HCT116 (cell line): ENCODE measurements around the gene PPP1R37. TPM values are rescaled to one million over a fixed set of nuclear protein-coding genes. Genes with fewer than 3 reads are reported as not detected.

Experiments used
- ATAC-seq: fragments of 200-7000 bp; cut with Tn5 transposase; 2 replicates; pipeline ENCODE4 v1.9.1; 2020; ENCODE audit warnings: mild to moderate bottlenecking, moderate library complexity
- BruUV-seq: library from RNA; stranded (reverse); fragments of 400-500 nt; replicated peaks from 2 replicates; lab custom pipeline; 2021; lab: Mats Ljungman, UMichigan
- CTCF ChIA-PET: fragments of 300-600 bp; sonication (Branson Sonifier 250); formaldehyde crosslinking; loops from one replicate; lab custom pipeline; 2021; ENCODE audit warnings: antibody characterized with exemption; lab: Charles Lee
- POLR2A ChIA-PET: fragments of 300-600, 350-600 bp; sonication (Branson Sonifier 250); formaldehyde crosslinking; loops from one replicate; lab custom pipeline; 2021; ENCODE audit warnings: antibody characterized with exemption; lab: Charles Lee
- RAD21 ChIA-PET, 2 experiments: fragments of 300-600 bp; sonication (Branson Sonifier 250); formaldehyde crosslinking; loops; one replicate each; lab custom pipeline; 2023; ENCODE audit warnings: low total read pairs in 2 of 2; ENCODE audit not compliant: uncharacterized antibody in 2 of 2, unreplicated experiment in 2 of 2, low non-redundant PET in 1 of 2; lab: Charles Lee
- DNase-seq: peaks from one replicate; pipeline ENCODE4 v3.0.0-alpha.2; 2010; ENCODE audit warnings: low read depth, low spot score
- H2AFZ ChIP-seq: fragments of 200-600 bp; shearing (Covaris generic), sonication (generic); 2 replicates; pipeline ENCODE4 v1.6.1; 2017; ENCODE audit warnings: low read depth, mixed run types, mixed read lengths, antibody characterized with exemption, low read length; ENCODE audit not compliant: poor library complexity, severe bottlenecking
- H3K27ac ChIP-seq: 2 replicates; pipeline ENCODE4 v1.5.1; 2012; ENCODE audit warnings: low read depth, low read length
- H3K27me3 ChIP-seq: fragments of 200-600 bp; sonication (generic); 2 replicates; pipeline ENCODE4 v1.6.1; 2016; ENCODE audit warnings: mixed run types, low read length, mixed read lengths; ENCODE audit not compliant: insufficient read depth
- H3K36me3 ChIP-seq, 2 experiments: fragments of 200-500 bp in 1 of 2; fragments of 200-600 bp in 1 of 2; sonication (Bioruptor generic) in 1 of 2; sonication (generic) in 1 of 2; 2 replicates each; pipeline versions ENCODE4 v1.5.1 to v1.6.1; 2014 to 2016; ENCODE audit warnings: low read length in 2 of 2, inconsistent platforms in 1 of 2, mixed read lengths in 1 of 2, mixed run types in 1 of 2; ENCODE audit not compliant: insufficient read depth in 2 of 2, control insufficient read depth in 1 of 2
- H3K4me1 ChIP-seq, 2 experiments: fragments of 200-600 bp in 1 of 2; sonication (generic) in 1 of 2; 2 replicates each; pipeline versions ENCODE4 v1.5.1 to v1.6.1; 2012 to 2017; ENCODE audit warnings: low read length in 2 of 2, inconsistent platforms in 1 of 2, mild to moderate bottlenecking in 1 of 2, mixed read lengths in 1 of 2, mixed run types in 1 of 2, moderate library complexity in 1 of 2; ENCODE audit not compliant: insufficient read depth in 2 of 2, control insufficient read depth in 1 of 2
- H3K4me2 ChIP-seq: fragments of 200-600 bp; sonication (generic); 2 replicates; pipeline ENCODE4 v1.6.1; 2017; ENCODE audit warnings: mixed run types, low read length, mixed read lengths
- H3K4me3 ChIP-seq, 2 experiments: fragments of 200-600 bp in 1 of 2; sonication (generic) in 1 of 2; replicated peaks in 1 of 2; 2 replicates each; pipeline ENCODE4 v1.5.1; 2011 to 2016; ENCODE audit warnings: low read length in 2 of 2, control low read depth in 1 of 2, low read depth in 1 of 2, mild to moderate bottlenecking in 1 of 2, mixed read lengths in 1 of 2, mixed run types in 1 of 2
- H3K79me2 ChIP-seq: fragments of 200-600 bp; sonication (generic); 2 replicates; pipeline ENCODE4 v1.6.1; 2017; ENCODE audit warnings: mild to moderate bottlenecking, mixed run types, low read length, moderate library complexity, mixed read lengths; ENCODE audit not compliant: insufficient read depth
- H3K9ac ChIP-seq: fragments of 200-600 bp; sonication (generic); 2 replicates; pipeline ENCODE4 v1.6.1; 2016; ENCODE audit warnings: low read length, mixed read lengths
- H3K9me2 ChIP-seq: fragments of 200-600 bp; sonication (generic), shearing (Covaris generic); 2 replicates; pipeline ENCODE4 v1.6.1; 2017; ENCODE audit warnings: mixed run types, mild to moderate bottlenecking, moderate library complexity; ENCODE audit not compliant: insufficient read depth
- H3K9me3 ChIP-seq, 2 experiments: fragments of 200-500 bp in 1 of 2; fragments of 200-600 bp in 1 of 2; sonication (Bioruptor generic) in 1 of 2; sonication (generic) in 1 of 2; 2 replicates each; pipeline ENCODE4 v1.6.1; 2014 to 2017; ENCODE audit warnings: low read length in 2 of 2, mixed read lengths in 2 of 2, inconsistent platforms in 1 of 2, low read depth in 1 of 2, mild to moderate bottlenecking in 1 of 2, mixed run types in 1 of 2, moderate library complexity in 1 of 2; ENCODE audit not compliant: control insufficient read depth in 1 of 2, insufficient read depth in 1 of 2
- H4K20me1 ChIP-seq: fragments of 200-600 bp; sonication (generic), shearing (Covaris generic); 2 replicates; pipeline ENCODE4 v1.6.1; 2017; ENCODE audit warnings: mixed run types, mild to moderate bottlenecking, moderate library complexity; ENCODE audit not compliant: insufficient read depth
- CBX3 ChIP-seq: IDR thresholded peaks from 2 replicates; pipeline ENCODE4 v1.6.1; 2012; ENCODE audit warnings: low read depth
- CEBPB ChIP-seq: IDR thresholded peaks from 2 replicates; pipeline ENCODE4 v1.6.1; 2012; ENCODE audit warnings: low read depth
- EGR1 ChIP-seq: IDR thresholded peaks from 2 replicates; pipeline ENCODE4 v1.6.1; 2012; ENCODE audit warnings: low read depth
- ELF1 ChIP-seq: IDR thresholded peaks from 2 replicates; pipeline ENCODE4 v1.6.1; 2012; ENCODE audit warnings: low read depth, borderline replicate concordance
- EZH2 ChIP-seq: fragments of 200-600 bp; sonication (generic); IDR thresholded peaks from 2 replicates; pipeline ENCODE4 v1.6.1; 2017; ENCODE audit warnings: antibody characterized with exemption, mixed run types
- EZH2phosphoT487 ChIP-seq: fragments of 200-600 bp; IDR thresholded peaks from 2 replicates; pipeline ENCODE4 v1.6.1; 2018; ENCODE audit warnings: antibody characterized with exemption, borderline replicate concordance
- FOSL1 ChIP-seq: IDR thresholded peaks from 2 replicates; pipeline ENCODE4 v1.6.1; 2012; ENCODE audit warnings: low read depth
- JUND ChIP-seq: IDR thresholded peaks from 2 replicates; pipeline ENCODE4 v1.6.1; 2012
- POLR2A ChIP-seq: IDR thresholded peaks from 2 replicates; pipeline ENCODE4 v1.7.0; 2011; ENCODE audit warnings: borderline replicate concordance; ENCODE audit not compliant: insufficient read depth, insufficient read length; ENCODE audit errors: extremely low read depth
- POLR2AphosphoS5 ChIP-seq: IDR thresholded peaks from 2 replicates; pipeline ENCODE4 v1.6.1; 2011; ENCODE audit warnings: mild to moderate bottlenecking, low read depth, low read length, moderate library complexity
- RAD21 ChIP-seq: IDR thresholded peaks from 2 replicates; pipeline ENCODE4 v1.6.1; 2012; ENCODE audit warnings: low read depth, mild to moderate bottlenecking
- SIN3A ChIP-seq: IDR thresholded peaks from 2 replicates; pipeline ENCODE4 v1.6.1; 2012; ENCODE audit warnings: low read depth
- SP1 ChIP-seq: IDR thresholded peaks from 2 replicates; pipeline ENCODE4 v1.6.1; 2012; ENCODE audit warnings: low read depth
- SRF ChIP-seq: IDR thresholded peaks from 2 replicates; pipeline ENCODE4 v1.6.1; 2012; ENCODE audit warnings: low read depth
- TCF7L2 ChIP-seq: IDR thresholded peaks from 2 replicates; pipeline ENCODE4 v1.7.0; 2011; ENCODE audit warnings: borderline replicate concordance, inconsistent platforms; ENCODE audit not compliant: insufficient read depth, insufficient read length; ENCODE audit errors: extremely low read depth
- YY1 ChIP-seq: IDR thresholded peaks from 2 replicates; pipeline ENCODE4 v1.6.1; 2011; ENCODE audit warnings: low read length, low read depth, moderate library complexity, mild to moderate bottlenecking; ENCODE audit not compliant: insufficient replicate concordance; ENCODE audit errors: extremely low read depth
- ZFX ChIP-seq: fragments of 450-650 bp; IDR thresholded peaks from 2 replicates; pipeline ENCODE4 v1.6.1; 2017
- ZNF274 ChIP-seq: fragments of 200-500 bp; sonication (Bioruptor generic); IDR thresholded peaks from 2 replicates; pipeline ENCODE4 v1.6.1; 2014; ENCODE audit warnings: mild to moderate bottlenecking, low read depth, low read length, inconsistent platforms
- intact Hi-C: fragments of 100-400 bp; cut with micrococcal nuclease; formaldehyde crosslinking; loops from 2 replicates; pipeline ENCODE4 v1.10.0; 2022
- total RNA-seq: library from RNA; stranded (reverse); gene quantifications from one replicate; pipeline ENCODE4 v1.2.1, GENCODE V29; 2021; ENCODE audit not compliant: unreplicated experiment
- TF ChIP-seq, protein P1 (sequence below): IDR thresholded peaks from 2 replicates; pipeline ENCODE4 v1.6.1; 2012
- TF ChIP-seq, protein P2 (sequence below), 3 experiments: fragments of 200-600 bp in 1 of 3; sonication (generic) in 1 of 3; IDR thresholded peaks in 2 of 3; conservative IDR thresholded peaks in 1 of 3; 2 replicates each; pipeline ENCODE4 v1.5.1; 2012 to 2017; ENCODE audit warnings: low read depth in 2 of 3, low read length in 2 of 3, antibody characterized with exemption in 1 of 3, borderline replicate concordance in 1 of 3, control low read depth in 1 of 3, mild to moderate bottlenecking in 1 of 3, mixed read lengths in 1 of 3, mixed run types in 1 of 3, moderate library complexity in 1 of 3; ENCODE audit not compliant: insufficient read depth in 1 of 3
- TF ChIP-seq, protein P3 (sequence below): IDR thresholded peaks from 2 replicates; pipeline ENCODE4 v1.6.1; 2012; ENCODE audit warnings: low read depth
- TF ChIP-seq, protein P4 (sequence below): IDR thresholded peaks from 2 replicates; pipeline ENCODE4 v1.6.1; 2012

The PPP1R37 gene
- total RNA-seq, 1 experiment from 2014 or later: 32.7 TPM

DNA sequence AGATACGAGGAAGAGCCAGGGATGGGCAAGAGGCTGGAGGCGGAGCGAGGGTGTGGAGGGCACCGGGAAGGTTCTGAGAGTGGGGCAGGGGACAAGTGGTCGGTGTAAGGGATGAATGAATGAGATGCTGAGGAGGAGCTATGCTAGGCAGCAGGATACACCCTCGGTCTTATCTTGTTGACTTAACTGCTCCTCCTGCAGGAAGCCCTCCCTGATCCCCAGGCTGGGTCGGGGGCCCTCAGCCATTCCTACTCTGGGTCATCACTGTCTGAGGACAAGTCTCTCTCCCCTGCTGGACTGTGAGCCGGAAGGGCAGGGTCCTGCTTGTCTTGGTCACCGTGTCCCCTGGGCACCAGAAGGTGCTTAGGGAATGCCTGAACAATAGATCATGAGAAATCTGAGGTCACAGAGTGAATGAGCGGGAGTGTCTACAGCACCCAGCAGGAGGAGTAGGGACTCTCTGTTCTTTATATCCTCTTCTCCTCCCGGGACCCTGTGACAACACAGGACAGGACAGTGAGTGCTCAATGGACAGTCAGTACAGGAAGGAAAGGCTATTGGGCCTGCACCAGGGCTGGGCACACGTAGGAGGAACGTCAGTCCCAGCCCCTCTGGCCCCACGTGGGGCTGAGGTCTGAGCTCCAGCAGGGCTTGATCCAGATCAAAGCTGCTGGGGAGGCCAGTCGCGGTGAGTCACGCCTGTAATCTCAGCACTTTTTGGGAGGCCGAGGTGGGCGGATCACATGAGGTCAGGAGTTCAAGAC lies 61.3 kb downstream of the PPP1R37 start:
- H3K4me3 ChIP-seq: peak overlapping the region; percentile 25 to 53
- no peaks in the 10 kb centered on the region for H4K20me1 ChIP-seq
- H2AFZ ChIP-seq: no peak overlapping the region
- ChIA-PET POLR2A (interaction anchor here (1.0 kb wide), 1 partner anchor 10 kb away, joined by 4 read pairs; no protein-coding TSS in a partner anchor), CTCF (interaction anchor here (0.6 to 1.1 kb wide), 3 partner anchors 11 to 185 kb away, joined by 3 to 6 read pairs (median 3); no protein-coding TSS in a partner anchor), RAD21 (interaction anchor here in 1 of 2 experiments (1.1 kb wide), 1 partner anchor 15 kb away, joined by 3 read pairs; no protein-coding TSS in a partner anchor)
- H3K79me2 ChIP-seq: no peaks in the 10 kb centered on the region
- BruUV-seq: no TSS peak
- H3K9me2 ChIP-seq: no peaks in the 10 kb centered on the region
- intact Hi-C loops: no loop called here
- ATAC-seq: peak; percentile 94
- no peaks in the 10 kb centered on the region for H3K27me3 ChIP-seq
- H3K4me2 ChIP-seq: peak overlapping the region; percentile 96
- peak overlapping the region; percentile 31 for H3K27ac ChIP-seq
- H3K36me3 ChIP-seq: no peaks in the 10 kb centered on the region
- H3K4me1 ChIP-seq: peaks cover 32 to 61% of the 10 kb centered on the region in 2 experiments
- peak overlapping the region; percentile 61 for H3K9ac ChIP-seq
- no peaks in the 10 kb centered on the region for H3K9me3 ChIP-seq
- DNase-seq: peak; percentile 92
- TF ChIP-seq RAD21 (no peak), CBX3 (no peak), EZH2phosphoT487 (no peak), YY1 (no peak), EGR1 (peak; percentile 71; the same call in 1 of the 2 replicates), ZNF274 (no peak), EZH2 (no peak), POLR2AphosphoS5 (0 out of 2 replicates have a peak, but pooled peaks have one; percentile 15), JUND (no peak), FOSL1 (no peak), CEBPB (no peak), ELF1 (no peak), SP1 (no peak; the same call in 1 of the 2 replicates), SIN3A (no peak), SRF (no peak), TCF7L2 (peak; percentile 94), ZFX (no peak), POLR2A (no peak)
- TF ChIP-seq, protein P1, sequence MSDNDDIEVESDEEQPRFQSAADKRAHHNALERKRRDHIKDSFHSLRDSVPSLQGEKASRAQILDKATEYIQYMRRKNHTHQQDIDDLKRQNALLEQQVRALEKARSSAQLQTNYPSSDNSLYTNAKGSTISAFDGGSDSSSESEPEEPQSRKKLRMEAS: peak; percentile 85
- TF ChIP-seq, protein P2, sequence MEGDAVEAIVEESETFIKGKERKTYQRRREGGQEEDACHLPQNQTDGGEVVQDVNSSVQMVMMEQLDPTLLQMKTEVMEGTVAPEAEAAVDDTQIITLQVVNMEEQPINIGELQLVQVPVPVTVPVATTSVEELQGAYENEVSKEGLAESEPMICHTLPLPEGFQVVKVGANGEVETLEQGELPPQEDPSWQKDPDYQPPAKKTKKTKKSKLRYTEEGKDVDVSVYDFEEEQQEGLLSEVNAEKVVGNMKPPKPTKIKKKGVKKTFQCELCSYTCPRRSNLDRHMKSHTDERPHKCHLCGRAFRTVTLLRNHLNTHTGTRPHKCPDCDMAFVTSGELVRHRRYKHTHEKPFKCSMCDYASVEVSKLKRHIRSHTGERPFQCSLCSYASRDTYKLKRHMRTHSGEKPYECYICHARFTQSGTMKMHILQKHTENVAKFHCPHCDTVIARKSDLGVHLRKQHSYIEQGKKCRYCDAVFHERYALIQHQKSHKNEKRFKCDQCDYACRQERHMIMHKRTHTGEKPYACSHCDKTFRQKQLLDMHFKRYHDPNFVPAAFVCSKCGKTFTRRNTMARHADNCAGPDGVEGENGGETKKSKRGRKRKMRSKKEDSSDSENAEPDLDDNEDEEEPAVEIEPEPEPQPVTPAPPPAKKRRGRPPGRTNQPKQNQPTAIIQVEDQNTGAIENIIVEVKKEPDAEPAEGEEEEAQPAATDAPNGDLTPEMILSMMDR (IDR thresholded peaks at IDR 0.05 in 2 of 3, conservative IDR thresholded peaks at IDR 0.05 in 1 of 3; ENCODE audit: borderline replicate concordance in 1 of 3, insufficient read depth in 1 of 3, low read depth in 2 of 3, low read length in 2 of 3): no peak
- TF ChIP-seq, protein P3, sequence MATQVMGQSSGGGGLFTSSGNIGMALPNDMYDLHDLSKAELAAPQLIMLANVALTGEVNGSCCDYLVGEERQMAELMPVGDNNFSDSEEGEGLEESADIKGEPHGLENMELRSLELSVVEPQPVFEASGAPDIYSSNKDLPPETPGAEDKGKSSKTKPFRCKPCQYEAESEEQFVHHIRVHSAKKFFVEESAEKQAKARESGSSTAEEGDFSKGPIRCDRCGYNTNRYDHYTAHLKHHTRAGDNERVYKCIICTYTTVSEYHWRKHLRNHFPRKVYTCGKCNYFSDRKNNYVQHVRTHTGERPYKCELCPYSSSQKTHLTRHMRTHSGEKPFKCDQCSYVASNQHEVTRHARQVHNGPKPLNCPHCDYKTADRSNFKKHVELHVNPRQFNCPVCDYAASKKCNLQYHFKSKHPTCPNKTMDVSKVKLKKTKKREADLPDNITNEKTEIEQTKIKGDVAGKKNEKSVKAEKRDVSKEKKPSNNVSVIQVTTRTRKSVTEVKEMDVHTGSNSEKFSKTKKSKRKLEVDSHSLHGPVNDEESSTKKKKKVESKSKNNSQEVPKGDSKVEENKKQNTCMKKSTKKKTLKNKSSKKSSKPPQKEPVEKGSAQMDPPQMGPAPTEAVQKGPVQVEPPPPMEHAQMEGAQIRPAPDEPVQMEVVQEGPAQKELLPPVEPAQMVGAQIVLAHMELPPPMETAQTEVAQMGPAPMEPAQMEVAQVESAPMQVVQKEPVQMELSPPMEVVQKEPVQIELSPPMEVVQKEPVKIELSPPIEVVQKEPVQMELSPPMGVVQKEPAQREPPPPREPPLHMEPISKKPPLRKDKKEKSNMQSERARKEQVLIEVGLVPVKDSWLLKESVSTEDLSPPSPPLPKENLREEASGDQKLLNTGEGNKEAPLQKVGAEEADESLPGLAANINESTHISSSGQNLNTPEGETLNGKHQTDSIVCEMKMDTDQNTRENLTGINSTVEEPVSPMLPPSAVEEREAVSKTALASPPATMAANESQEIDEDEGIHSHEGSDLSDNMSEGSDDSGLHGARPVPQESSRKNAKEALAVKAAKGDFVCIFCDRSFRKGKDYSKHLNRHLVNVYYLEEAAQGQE: no peak
- TF ChIP-seq, protein P4, sequence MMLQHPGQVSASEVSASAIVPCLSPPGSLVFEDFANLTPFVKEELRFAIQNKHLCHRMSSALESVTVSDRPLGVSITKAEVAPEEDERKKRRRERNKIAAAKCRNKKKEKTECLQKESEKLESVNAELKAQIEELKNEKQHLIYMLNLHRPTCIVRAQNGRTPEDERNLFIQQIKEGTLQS: no peak
